Kasumi-1 (cell line): ENCODE results near the gene CMSS1.

Source experiments
- DNase-seq, 2 experiments: peaks; one replicate each; lab custom pipeline; 2025; lab: John Stamatoyannopoulos, UW

Gene CMSS1

DNA sequence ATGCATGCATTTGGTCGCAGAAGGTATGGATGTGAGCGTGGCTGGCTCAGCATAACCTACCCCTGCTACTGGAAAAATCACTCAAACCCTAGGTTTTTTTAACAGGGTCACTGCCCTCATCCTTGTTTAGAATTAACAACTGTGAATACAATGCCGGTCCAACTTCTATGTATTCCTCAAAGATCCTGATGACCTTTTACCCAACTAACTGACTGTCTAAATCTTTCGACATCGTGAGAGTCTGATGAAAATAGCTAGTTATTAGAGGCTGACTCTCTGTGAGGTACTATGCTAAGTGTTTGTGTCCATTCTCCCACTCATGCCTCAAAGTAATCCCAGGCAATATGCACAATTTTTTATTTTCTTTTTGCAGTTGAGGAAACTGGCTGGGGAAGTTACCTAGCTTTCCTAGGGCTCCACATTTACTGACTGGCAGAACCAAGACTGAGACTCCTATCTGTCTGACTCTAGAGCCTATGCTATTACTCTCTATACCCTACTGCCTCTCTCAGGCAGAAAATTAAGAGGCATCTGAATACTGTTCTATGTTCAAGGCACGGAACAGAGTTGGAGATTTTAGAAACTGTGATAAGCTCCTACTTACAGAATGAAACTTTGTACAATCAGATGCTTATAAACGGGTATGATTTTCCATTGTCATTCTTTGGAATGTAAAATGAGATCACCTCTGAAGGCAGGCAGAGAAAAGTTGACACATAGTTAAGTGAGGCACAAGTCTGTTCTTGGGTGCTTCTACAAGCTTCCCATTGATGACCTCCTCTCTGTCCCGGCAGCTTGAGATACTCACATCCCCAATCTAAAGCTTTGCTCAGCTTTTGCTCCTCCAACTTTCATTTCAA, 240.3 kb downstream of the CMSS1 start:
- no peak for DNase-seq

DNA sequence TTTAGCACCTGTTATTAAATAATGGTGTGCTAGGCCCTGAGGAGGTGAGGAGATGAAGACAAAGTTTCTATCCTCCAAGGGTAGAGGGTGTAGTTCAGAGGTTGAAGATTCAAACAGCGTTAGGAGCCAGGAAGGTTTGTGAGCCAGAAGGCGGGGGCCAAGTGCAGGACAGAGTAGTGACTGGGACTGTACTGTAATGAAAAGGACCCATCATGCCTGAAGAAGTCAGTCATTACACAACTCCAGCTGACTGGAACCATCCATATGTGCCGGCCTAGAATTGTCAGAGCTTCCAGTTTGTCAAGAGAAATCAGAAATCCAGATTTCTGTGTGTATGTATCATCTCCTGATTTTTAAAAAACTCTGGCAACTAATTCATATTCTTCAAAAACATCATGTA, 241.8 kb downstream of the CMSS1 start:
- DNase-seq = no peak

DNA sequence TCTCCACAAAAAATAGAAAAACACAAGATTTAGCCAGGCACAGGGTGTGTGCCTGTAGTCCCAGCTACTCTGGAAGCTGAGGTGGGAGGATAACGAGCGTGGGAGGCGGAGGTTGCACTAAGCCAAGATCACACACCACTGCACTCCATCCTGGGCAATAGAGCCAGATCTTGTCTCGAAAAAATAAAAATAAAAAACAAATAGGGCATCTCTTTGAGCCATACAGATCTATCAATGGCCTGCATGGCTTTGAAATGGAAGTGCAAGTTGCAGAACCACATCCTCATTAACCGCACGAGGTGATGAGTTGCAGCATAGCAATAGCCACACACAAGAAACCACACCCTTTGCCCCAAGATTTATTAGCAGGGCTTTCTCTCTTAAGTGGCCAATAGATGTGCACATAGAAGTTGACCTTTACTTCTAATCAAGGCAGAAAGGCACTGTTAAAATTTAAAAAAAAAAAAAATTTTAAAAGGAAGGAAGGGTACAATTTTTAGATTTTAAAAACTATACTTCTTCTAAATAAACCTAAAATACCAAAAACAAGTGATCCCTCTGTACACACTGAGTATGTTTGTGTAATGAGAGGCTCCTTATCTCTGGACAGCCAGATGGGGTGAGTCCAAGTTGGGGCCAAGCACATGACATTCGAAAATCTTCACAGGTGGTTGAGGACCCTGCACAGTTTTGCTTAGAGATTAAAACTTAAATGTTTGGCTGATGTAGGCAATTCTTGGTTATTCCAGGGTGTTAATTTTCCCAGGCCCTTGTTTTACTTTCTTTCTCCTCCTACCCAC, 243.2 kb downstream of the CMSS1 start:
- DNase-seq = no peak

DNA sequence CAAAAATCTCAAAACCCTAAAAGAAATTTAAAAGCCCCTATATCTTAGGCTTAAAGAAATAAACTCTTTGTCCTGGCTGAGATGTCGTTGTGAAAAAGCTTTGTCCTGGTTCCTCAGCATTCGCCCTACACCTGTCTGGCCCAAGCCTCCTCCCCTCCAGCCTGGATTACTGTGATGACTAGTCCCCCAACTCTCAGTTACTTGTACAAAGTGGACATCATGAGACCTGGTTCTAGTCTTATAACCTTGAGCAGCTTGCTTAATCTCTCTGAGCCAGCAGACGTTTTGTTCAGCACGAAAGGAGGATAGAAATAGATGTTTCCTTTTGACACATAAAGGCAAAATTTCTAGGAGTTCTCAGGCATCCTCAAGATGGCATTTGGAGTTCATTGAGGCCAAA, 245.0 kb downstream of the CMSS1 start:
- no peak for DNase-seq

DNA sequence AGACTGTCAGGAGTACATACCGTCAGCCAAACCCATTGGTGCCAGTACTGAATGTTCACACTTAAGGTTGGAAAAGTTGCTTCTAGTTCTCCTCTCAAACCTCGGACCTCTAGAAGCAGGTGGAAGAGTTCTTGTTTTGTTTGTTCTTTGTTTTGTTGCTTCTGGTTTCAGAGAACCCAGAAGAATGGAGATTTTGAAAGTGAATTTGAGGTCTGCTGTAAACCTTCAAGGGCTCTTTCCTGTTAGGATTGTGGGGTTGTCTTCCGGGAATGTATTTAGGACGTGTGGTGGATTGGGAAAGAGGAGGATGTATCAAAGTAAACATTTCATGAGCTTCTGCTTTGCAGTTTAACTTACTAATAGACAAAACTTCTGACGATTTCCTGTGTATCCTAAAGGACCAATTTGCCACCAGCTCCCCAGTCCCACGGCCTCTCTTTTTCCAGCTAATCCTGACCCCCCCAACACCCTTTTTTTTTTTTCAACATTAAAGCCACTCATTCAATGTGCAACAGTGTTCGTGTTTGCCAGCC, 246.3 kb downstream of the CMSS1 start:
- no peak for DNase-seq

DNA sequence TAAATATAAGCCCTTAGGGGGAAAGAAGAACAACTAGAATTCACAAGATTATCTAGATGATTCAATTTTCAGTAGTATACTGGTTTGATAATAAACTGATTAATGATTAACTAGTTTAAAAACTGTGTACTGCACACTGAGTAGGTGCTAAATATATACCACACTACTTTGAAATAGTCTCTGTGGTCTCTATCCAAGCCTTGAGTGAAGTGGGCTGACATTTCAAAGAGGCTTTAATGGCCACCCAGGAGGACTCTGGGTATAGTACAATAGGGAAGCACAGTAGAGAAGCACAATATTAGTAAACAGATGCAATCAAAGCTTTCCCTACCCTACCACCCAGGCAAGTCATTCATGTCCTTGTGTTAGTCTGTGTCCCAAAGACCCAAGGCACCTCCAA, 249.9 kb downstream of the CMSS1 start:
- no peak for DNase-seq

DNA sequence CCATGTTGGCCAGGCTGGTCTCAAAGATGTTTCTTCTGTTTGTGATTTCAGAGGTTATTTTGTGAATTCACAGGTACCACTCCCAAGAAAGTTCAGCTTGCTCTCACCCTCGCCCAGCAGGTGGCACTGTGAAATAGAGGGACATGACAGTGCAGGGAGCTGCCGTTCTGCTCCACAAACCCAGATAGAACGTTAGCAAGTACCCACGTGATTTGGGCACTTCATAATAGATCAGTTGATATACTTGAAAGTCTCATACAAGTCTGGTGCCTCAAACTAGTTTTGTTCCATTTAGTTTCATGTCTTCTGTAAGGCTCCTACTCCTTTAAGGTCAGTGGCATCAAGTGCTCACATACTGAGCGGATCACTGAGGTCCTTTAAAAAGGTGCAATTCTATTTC, 251.2 kb downstream of the CMSS1 start:
- peak; percentile 78 to 84 for DNase-seq

DNA sequence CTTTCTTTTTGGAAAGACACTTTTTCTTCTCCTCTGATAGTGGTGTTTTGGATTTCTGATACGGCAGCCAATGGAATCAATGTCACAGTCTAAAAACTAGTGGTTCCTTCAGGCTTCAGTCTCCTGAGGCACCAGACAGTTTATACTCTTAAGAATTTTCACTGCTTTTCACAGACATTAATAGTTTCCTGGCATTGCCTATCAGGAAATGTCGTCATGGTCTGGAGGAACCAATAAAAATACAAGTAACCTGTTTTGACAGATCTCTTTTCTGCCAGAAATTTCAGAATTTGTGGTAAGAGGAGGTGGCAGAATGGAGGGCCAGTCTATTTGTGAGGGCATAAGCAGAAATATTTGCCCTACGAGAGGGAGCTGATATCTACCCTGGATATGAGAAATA, 251.8 kb downstream of the CMSS1 start:
- peak; percentile 44 to 47 for DNase-seq

DNA sequence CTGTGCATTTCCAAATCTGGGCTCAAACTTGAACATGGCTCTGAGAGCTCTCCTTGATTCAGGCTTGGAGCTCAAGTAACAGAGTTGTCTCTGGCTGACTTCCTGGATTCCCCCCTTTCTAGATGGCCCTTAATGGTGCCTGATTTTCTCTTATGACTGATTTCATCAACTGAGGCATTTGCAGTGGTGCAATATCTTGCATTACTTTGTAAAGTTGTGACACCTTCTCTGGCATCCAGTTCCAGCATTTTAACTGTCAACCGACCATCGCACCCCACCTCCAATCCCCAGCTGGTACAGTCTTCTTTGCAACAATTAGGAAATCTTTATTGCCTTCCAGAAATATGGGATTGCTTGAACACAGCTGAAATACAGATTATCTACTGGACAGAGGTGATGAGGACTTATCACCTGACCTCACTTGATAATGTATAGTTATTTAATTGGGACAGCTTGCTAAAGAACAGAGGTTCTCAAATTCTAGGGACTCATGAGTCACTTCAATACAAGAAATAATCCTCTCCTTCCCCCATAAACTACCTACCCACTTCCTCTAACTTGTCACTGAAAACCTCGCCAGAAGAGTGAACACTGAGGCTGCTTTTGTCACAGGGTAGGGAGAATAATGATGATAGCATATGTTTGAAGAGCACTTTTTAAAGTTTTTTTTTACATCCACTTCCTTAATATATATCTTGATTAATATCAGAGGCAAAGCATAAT, 254.8 kb downstream of the CMSS1 start:
- DNase-seq = peak; percentile 79 to 82

DNA sequence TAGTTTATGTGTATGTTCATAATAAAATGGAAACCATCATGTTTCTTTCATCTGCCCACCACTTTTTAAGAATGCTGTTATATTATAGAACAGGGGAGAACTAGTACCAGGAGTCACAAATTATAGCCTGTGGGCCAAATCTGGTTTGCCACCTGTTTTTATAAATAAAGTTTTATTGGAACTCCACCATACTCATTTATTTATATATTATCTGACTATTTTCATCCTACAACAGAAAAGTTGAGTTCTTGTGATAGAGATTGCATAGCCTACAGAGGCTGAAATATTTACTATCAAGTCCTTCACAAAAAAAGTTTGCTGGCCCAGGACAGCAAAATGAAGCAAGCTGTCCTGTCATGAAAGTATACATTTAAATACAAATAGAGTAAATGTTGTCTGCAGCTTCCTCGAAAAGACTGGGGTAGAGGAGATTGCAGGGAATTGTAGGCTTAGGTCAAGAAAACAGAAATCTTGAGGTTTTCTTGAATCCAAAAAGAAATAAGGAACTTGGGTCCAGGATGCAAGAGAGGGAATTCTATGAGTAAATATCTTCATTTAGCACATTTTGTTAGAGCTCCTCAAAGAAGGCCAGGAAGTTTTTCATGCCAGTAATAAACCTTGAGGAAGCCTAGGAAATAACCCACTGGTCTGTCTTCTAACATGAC, 255.5 kb downstream of the CMSS1 start:
- no peak for DNase-seq

DNA sequence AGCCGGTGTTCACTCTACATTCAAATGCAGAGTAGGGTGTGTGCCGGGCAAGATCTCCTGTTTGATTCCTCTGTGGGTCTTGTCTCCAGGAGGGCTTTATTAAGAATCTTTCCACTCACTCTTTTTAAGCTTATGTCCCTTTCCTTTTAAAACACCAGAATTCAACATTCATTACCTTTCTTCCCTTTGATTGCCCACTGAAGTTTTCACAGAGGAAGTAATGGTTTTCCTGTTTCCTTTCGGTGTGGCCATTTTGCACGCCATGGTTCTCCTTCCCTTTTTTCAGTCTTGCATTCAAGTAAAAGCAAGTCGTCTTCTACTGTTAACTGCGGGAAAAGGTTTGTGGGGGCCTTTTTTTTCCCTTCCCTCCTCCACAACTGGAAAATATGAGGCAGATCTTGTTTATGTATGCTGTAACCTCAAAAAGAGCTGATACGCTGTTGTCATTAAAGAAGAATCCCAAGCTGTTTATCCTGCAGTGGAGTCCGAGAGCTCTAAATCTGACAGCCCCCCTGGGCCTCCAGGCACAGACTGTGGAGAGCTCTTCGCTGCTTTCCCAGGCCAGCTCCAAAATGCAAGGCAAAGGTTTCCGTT, 256.1 kb downstream of the CMSS1 start:
- DNase-seq = peak; percentile 87 to 91

DNA sequence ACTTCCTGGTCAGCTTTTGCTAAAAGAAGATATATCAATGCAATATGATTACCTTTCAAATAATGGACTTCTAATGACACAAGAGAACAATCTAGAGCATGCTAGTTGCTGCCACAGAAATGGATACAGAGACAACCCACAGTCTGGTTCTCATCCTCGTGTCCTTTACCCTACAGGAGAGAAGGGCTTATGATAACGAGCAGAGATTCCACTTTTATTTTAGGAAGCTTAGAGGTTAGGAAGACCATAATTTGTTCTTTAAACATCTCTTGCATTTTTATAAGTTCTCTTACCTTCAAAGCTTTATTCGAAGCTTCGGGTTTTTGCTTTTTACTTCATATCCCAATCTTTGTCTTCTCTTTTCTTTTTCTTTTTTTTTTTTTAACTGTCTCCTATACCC, 257.5 kb downstream of the CMSS1 start:
- DNase-seq = no peak

DNA sequence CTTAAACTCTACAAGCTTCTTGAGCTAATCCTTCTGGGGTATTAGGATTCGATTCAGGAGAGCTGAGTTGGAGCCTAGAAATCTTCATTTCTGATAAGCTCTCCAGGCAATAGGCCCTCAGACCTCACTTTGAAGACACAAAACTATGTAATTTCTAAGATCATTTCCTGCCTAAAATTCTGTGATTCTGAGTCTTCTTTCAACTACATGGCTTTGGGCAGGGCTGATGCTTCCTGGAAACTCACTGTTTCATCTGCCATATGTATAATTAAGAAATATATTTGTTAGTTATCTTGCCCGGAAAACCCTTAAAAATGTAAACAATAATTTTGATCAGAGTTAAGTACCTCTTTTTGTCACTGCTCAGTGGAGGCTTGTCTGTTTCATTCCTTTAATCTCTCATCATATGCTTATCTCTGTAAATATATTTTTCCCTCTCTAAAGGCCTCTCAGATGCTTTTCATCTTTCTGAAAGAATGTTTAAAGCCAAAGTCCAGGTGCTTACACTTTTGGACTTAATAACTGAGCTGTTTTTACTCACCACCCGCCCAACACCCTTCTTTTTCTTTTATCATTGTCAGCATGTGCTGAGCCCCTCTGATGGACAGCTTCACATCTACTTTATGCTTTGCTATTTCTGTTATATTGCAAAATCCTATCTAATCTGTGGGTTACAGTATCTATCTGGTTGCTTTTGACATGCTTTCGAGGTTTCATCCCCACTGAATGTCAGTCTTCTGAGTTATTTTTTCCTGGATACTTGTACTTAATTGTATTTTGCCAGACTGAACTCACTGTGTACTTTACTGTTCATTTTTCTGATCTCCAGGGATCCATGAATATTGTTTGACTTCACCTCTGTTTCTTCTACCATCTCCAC, 258.4 kb downstream of the CMSS1 start:
- no peak for DNase-seq

DNA sequence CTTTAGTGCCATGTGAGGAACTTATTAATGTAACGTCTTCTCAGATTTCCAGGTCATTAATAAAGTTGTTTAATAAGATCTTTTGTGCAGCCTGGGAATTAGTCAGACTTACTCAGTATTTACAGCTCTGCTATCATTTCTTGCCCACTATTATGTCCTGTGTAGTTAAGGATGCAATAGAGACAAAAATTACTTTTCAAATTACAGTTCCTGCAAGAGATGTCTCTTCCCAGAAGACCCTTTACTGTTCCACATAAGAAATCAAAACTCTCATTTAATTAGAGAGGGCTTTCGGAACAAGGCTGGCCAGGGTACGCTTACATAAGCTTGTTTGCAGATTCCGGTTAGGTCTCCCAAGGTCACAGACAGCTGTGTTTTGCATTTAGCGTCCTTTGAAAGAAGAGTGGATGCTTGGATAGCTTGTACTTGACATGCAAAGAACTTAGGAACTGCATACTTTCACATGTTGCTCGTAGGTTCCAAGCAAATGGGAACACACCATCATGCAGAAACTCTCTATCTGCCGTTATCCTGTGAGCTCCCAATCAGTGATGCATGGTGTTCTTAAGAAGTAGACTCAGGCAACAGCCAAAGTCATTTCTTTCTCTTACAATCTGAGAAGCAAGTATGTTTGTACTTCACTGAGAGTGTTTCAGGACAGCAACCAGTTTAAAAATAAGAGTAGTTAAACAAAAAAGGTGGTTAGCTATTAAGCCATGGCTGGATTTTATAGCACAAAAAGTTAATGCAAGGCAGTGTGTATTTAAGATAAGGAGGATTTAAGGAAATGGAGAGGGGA, 259.3 kb downstream of the CMSS1 start:
- DNase-seq = no peak

DNA sequence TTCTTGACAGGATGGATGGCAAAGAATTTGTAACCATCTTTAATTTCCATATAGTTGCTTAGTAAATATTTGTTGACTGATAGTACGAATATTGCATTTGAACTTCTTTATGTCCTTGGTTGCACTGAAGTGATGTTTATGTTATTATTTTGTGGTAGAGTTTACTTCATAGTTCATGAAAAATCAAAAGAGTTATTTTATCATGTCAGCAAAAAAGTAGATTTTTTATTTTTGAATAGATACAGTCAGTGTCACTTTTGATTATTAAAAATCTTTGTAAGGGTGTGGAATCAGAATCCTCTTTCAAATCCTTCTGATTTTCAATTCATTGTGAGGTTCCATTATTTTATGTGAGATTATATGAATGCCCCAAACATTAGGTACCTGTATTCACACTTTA, 261.7 kb downstream of the CMSS1 start:
- DNase-seq = no peak

DNA sequence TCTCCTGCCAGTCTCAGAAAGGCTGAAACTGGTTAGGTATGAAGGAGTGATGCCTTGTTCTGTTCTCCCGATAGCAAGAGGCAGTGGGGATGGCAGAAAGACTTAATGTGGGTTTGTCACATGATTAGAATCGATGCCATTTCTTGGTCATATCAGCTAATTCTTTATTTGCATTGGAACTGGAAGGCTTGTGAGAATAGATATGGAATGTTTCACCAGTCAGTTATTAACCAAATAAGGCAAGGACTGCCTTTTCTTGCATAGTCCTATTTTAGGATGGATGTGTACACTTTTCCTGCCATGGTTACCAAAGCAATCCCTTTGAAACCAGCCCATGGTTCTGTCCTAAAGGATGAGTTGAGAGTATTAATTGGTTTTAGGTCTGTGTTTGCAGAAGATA, 262.9 kb downstream of the CMSS1 start:
- DNase-seq = no peak

DNA sequence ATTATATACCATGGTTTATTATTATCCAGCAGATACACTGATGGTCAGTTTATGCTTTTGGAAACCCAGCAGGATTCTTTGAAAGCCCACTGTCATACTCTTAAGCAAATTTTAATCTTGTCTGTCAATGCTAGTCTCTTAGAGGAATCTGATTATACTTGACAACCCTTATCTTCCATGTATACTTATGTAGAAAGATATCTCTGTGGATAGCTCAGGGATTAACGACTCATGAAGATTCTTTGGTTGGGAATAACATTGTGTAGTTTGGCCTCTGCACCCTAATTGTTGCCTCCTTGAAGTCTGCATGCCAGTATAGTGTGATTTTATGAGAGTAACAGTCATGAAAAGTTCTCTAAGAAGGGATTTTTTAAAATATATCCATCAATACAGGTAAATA, 263.6 kb downstream of the CMSS1 start:
- no peak for DNase-seq

DNA sequence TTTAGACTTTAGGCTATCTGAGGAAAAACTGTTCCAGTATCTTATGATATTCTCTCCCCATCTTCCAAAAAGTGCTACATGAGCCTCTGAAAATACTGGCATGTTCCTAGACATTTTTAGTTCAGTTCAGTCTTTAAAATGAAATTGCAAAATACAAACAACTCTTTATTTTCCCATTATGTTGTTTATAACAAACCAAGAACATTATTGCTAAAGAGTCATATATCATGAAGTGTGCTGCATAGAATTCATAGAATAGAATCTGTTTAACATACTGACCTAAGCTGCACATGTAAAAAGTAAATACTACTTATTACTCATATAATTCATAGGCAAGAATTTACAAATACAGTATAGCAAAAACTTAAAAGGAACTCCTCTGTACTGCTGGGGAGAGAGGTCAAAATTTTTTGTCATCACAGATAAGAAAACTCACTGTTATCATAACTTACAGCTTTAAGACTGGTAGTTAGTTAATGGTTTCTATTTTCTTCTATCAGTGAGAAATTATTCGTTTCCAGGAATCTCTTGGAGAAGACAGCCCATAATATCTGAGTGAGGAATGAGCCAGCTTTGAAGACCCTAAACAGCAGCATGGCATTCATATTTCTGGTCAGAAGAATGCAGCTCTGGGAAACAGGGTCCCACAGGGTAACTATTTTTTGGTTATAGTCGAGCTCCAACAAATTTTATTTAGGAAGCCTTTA, 264.5 kb downstream of the CMSS1 start:
- no peak for DNase-seq

DNA sequence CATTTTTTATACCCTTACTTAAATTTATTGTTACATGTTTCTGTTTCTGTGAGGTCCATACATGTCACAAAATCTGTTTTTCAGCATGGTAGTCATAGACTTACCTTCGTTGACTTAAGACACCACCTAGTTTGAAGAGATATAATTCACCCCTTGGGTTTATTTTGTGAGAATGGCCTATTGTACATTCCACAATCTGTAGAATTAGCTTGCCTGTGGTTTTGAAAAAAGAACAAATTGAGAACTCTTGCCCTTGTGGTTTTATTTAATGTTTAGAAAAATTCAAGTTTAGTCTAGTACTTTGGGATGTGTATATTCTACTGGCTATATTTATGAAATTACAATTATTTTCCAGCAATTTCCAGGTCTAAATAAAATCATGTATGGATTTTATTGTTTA, 265.1 kb downstream of the CMSS1 start:
- no peak for DNase-seq
